NB4 (cell line): ENCODE results near the gene GAS7.

Experiments used
- DNase-seq: peaks from one replicate; pipeline ENCODE4 v3.0.0; 2010; ENCODE audit warnings: low read depth
- H3K4me3 ChIP-seq: one replicate; pipeline ENCODE4 v1.5.1; 2011; ENCODE audit warnings: mild to moderate bottlenecking, low read depth, low read length, moderate library complexity
- MYC ChIP-seq: IDR thresholded peaks from 2 replicates; pipeline ENCODE4 v1.6.1; 2011; ENCODE audit warnings: low read depth, low read length
- POLR2A ChIP-seq: IDR thresholded peaks from 2 replicates; pipeline ENCODE4 v1.6.1; 2011; ENCODE audit warnings: mild to moderate bottlenecking; ENCODE audit not compliant: insufficient read length; ENCODE audit errors: extremely low read depth
- TF ChIP-seq, protein P1 (sequence below): IDR thresholded peaks from 2 replicates; pipeline ENCODE4 v1.6.1; 2011; ENCODE audit warnings: low read depth, low read length
- TF ChIP-seq, protein P2 (sequence below): IDR thresholded peaks from one replicate; pipeline ENCODE4 v1.5.1; 2012; ENCODE audit warnings: low read depth, low read length

GAS7 gene

DNA sequence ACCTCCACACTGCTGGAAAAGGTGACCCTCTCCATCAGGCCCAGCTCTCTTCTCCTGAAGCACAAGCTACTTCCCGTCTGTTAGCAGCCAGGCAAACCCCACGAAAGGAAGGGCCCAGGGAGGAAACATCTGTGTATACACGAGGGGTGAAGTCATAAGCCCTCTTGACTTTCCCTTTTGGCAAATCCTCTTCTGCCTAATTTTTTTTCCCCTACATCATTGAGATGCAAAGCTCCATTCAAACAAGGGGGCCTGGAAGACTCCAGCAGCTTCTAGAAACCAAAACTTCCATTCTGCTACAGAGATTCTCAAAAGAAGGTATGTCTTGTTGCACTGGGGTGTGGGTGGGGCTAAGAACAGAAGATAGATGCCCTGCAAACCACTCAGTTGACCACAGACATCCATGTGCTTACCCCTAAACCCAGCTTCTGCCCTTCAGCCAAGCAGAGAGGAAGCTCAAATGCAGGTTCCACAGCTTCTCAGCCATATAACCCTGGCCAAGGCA, 147.8 kb downstream of the GAS7 start:
- H3K4me3 ChIP-seq = no peak overlapping the region
- no peak for TF ChIP-seq POLR2A
- TF ChIP-seq MYC = peak; percentile 82
- TF ChIP-seq, protein P1, sequence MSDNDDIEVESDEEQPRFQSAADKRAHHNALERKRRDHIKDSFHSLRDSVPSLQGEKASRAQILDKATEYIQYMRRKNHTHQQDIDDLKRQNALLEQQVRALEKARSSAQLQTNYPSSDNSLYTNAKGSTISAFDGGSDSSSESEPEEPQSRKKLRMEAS = peak; percentile 67
- DNase-seq = peak; percentile 91

DNA sequence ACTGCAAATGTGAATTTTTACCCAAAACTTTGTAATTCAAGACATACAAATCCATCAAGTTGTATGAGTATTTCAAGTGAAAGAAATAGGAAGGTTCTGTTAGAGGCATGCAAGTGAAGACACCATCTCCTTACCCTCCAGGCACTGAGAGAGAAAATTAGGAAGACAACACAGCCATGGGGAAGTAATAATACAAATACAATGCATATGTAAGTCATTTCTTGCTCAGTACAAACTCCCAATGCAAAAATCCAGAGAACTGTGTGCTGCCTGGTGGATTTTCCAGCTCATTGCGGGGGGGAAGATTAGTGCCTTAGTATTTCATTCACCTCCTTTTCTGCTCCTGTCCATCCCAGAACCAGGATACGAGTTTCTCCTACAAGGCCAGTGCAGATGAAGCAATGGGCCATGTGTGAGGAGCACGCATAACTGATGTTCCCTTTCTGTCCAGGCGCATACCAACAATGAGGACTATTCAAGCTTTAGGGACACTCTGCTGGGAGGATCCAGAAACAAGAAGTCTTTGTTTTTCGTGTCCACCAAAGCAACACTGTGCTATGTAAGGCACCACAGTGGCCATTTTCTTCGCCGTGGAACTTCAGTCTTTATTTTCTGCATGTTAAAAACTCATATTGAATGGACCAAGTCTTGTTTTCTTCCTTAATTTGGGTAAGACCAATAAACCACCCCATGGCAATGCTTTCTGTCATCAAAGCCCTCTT, 149.6 kb downstream of the GAS7 start:
- TF ChIP-seq POLR2A = no peak
- TF ChIP-seq, protein P2, sequence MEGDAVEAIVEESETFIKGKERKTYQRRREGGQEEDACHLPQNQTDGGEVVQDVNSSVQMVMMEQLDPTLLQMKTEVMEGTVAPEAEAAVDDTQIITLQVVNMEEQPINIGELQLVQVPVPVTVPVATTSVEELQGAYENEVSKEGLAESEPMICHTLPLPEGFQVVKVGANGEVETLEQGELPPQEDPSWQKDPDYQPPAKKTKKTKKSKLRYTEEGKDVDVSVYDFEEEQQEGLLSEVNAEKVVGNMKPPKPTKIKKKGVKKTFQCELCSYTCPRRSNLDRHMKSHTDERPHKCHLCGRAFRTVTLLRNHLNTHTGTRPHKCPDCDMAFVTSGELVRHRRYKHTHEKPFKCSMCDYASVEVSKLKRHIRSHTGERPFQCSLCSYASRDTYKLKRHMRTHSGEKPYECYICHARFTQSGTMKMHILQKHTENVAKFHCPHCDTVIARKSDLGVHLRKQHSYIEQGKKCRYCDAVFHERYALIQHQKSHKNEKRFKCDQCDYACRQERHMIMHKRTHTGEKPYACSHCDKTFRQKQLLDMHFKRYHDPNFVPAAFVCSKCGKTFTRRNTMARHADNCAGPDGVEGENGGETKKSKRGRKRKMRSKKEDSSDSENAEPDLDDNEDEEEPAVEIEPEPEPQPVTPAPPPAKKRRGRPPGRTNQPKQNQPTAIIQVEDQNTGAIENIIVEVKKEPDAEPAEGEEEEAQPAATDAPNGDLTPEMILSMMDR = no peak
- TF ChIP-seq, protein P1 = no peak
- TF ChIP-seq MYC = no peak
- no peak overlapping the region for H3K4me3 ChIP-seq
- DNase-seq = no peak

DNA sequence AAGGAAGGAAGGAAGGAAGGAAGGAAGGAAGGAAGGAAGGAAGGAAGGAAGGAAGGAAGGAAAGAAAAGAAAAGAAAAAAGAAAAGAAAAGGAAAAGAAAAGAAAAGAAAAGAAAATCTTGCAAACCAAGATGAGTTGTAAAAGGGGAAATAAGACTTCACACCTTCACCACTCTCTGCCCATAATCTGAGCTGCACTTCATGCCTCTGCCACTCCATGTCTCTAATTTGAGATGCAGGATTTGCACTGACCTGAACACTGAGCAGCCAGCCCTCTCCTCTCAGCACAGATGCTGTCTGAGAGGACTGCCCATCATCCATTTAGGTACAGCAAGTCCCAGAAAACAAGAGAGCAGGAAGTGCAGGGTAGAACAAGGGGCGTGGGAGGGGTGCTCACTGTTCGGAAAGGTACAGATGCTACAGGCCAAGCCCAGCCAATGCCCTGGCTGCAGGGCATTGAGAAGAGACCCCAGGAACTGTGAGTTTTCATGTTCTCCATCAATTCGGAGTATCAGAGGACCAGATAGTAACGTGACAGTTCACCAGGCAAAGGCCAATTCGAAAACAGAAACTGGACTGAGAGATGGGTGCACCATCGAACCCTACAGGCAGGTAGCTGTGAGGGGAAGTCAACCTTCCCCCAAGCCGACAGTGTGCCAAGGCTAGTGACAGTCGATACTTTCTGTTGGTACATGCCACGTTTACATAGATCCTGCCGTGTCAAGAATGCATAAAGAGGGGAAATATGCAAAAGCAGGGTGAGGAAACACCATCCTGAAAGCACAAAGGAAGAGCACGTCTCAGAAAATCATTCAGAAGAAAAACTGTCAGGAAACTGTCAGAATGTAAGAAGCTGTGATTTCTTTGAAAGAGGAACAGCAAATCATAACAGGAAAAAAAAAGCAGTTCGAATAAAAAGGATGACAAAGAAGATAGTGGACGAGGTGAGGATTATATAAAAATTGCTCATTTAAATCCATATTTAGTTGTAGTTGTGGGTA, 151.3 kb downstream of the GAS7 start:
- H3K4me3 ChIP-seq = no peak overlapping the region
- DNase-seq = no peak
- TF ChIP-seq, protein P2 = no peak
- TF ChIP-seq, protein P1 = no peak
- TF ChIP-seq MYC (no peak), POLR2A (no peak)

DNA sequence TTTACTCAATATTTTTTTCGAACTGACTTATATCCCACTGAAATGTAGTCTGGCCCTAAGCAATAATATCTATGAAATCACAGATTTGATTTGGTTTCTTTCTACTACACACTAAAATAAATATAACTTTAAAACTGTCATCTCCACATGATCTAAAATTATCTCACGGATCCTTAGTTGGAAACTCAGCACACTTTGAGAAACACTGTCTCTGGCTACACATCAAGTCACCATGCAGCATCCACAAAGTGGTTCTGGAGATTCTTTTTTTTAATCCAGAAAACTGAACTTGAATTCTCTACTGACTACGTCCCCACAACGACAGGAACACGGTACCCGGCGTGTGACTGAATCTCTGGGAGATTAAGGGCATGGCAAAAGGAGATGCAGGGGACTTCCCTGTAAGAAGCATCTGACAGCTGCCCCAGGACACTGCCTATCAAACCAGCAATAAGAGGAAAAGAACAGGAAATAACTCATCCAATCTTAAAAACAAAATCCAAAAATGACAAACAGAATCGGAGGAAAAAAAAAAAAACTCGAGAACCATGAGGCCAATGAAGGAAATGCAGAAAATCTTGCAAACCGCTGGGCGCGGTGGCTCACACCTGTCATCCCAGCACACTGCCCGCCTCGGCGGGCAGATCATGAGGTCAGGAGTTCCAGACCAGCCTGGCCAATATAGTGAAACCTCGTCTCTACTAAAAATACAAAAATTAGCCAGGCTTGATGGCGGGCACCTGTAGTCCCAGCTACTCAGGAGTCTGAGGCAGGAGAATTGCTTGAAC, 152.3 kb downstream of the GAS7 start:
- H3K4me3 ChIP-seq = no peak overlapping the region
- TF ChIP-seq, protein P2 = no peak
- TF ChIP-seq MYC = no peak
- TF ChIP-seq, protein P1 = no peak
- TF ChIP-seq POLR2A = no peak
- DNase-seq = no peak

DNA sequence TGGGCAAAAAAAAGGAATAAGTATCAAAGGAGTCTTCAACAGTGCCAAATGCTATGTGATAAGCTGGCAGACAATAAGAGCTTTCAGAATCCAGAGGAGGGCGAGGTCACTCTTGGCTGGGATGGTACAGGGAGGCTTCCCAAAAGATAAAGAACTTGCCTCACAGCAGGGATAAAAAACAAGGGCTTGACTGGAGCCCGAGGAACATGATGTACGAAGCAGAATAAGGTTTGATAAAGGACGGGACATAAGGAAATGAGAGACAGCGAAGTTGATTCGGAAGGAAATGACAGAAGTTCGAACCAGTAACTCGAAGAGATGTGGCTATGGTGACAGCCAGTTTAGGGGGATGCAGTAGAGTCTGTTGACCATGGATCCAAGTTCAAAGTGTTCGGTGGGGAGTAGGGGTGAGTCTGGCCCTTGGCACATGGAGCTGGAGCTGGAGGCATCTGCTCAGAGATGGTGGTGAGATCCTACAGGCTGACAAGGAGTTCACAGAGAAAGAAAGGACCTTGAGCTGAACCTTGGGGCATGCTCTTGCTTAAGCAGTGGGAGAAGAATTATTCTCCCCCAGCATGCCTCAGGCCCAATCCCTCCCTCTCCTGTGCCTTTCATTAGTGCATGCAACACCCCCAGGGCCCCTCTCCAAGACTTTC, 155.7 kb downstream of the GAS7 start:
- no peak overlapping the region for H3K4me3 ChIP-seq
- TF ChIP-seq POLR2A (no peak), MYC (no peak)
- TF ChIP-seq, protein P2 = no peak
- TF ChIP-seq, protein P1 = no peak
- DNase-seq = no peak
